ENCODE measurements around the gene TMA7. TPM values are rescaled to one million over a fixed set of nuclear protein-coding genes. Genes with fewer than 3 reads are reported as not detected.

The TMA7 gene
- total and polyA plus RNA-seq, 9 of the 15 experiments (the other 6 are each of a cell fraction or from before 2014, with no cell fraction given): 209 to 1,003 (median 486) TPM

DNA sequence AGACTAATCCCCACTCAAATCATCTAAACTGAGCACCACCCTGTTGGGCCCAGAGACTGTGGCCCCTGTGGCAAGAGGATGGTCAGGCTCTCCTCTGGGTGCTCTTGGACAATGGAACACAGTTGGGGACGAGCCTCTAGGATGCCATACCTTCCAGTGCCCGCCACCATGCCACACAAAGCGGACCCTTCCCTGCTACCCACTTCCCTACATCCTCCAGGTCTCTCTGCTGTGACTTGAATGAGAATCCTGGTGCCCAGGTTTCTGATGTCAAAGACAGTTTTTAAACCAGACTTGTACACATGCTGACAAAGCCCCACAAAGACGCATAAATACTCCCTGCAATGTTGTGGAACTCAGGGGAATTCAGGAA is 4.8 kb upstream of the TMA7 start:
- BruUV-seq (replicated peaks): no TSS peak
- Histone ChIP-seq H3K4me1 (replicated peaks in 1 of 2; ENCODE audit: control insufficient read depth in 2 of 2, insufficient read depth in 2 of 2, low read length in 2 of 2) (peaks cover 15 to 17% of the 10 kb centered on the region in 2 experiments; a peak in 4 of 5 replicates), H3K9me3 (replicated peaks; ENCODE audit: control insufficient read depth, insufficient read depth, low read depth, low read length) (no peaks in the 10 kb centered on the region), H3K27me3 (ENCODE audit: control insufficient read depth in 2 of 2, insufficient read depth in 2 of 2, low read length in 2 of 2) (no peaks in the 10 kb centered on the region), H3K27ac (ENCODE audit: extremely low read depth, low read depth, low read length) (no peak overlapping the region), H2AFZ (ENCODE audit: low read depth, low read length) (no peak overlapping the region), H3K4me2 (ENCODE audit: insufficient read depth, low read length) (no peak overlapping the region), H3K9ac (ENCODE audit: insufficient read depth in 1 of 2, low read depth in 2 of 2, low read length in 2 of 2) (no peak overlapping the region), H3K36me3 (ENCODE audit: control insufficient read depth, insufficient read depth, low read length) (peaks cover 32% of the 10 kb centered on the region; the same call in 2 of the 3 replicates), H4K20me1 (replicated peaks; ENCODE audit: control insufficient read depth, insufficient read depth, low read length) (no peaks in the 10 kb centered on the region), H3K4me3 (no peak overlapping the region), H3K9me1 (ENCODE audit: control insufficient read depth, insufficient read depth, low read length) (peaks cover 6% of the 10 kb centered on the region), H3K79me2 (ENCODE audit: control insufficient read depth, insufficient read depth, low read length) (peaks cover 16% of the 10 kb centered on the region)
- POLR2A ChIA-PET: interaction anchor here (0.7 to 2.3 kb wide), 4 partner anchors 11 to 523 kb away, joined by 4 to 21 read pairs (median 6); partner anchors contain the start of gene ATRIP
- no peak for ATAC-seq
- FAIRE-seq: no peak
- DNase-seq (ENCODE audit: extremely low read depth in 1 of 4, low spot score in 3 of 4): no peak
- in situ Hi-C loops (cut with MboI): loop anchor here (5.0 to 10.0 kb wide), 4 partner anchors 33 to 240 kb away; no protein-coding TSS in a partner anchor
- WGBS (ENCODE audit: insufficient coverage, low coverage, missing lambda C conversion rate): 100% methylated on average over 3 of the region's 4 CpGs
- CTCF ChIA-PET (ENCODE audit: low intra/inter-chr PET ratio): interaction anchor here (0.6 to 4.6 kb wide), 7 partner anchors 34 to 281 kb away, joined by 3 to 59 read pairs (median 4); no protein-coding TSS in a partner anchor
- TF ChIP-seq ZFX (CRISPR knock-in tag; IDR thresholded peaks at IDR 0.05) (no peak), CC2D1A (IDR thresholded peaks at IDR 0.05) (no peak), TEAD1 (CRISPR knock-in tag; IDR thresholded peaks at IDR 0.05) (no peak), KLF6 (CRISPR knock-in tag; IDR thresholded peaks at IDR 0.05; ENCODE audit: borderline replicate concordance) (no peak), FOSL1 (tag; conservative IDR thresholded peaks at IDR 0.05) (no peak), SIN3B (IDR thresholded peaks at IDR 0.05; ENCODE audit: low read depth) (no peak)
- TF ChIP-seq, protein P1, sequence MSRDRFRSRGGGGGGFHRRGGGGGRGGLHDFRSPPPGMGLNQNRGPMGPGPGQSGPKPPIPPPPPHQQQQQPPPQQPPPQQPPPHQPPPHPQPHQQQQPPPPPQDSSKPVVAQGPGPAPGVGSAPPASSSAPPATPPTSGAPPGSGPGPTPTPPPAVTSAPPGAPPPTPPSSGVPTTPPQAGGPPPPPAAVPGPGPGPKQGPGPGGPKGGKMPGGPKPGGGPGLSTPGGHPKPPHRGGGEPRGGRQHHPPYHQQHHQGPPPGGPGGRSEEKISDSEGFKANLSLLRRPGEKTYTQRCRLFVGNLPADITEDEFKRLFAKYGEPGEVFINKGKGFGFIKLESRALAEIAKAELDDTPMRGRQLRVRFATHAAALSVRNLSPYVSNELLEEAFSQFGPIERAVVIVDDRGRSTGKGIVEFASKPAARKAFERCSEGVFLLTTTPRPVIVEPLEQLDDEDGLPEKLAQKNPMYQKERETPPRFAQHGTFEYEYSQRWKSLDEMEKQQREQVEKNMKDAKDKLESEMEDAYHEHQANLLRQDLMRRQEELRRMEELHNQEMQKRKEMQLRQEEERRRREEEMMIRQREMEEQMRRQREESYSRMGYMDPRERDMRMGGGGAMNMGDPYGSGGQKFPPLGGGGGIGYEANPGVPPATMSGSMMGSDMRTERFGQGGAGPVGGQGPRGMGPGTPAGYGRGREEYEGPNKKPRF (IDR thresholded peaks at IDR 0.05; ENCODE audit: low read depth, low read length): no peak
- intact Hi-C loops (cut with micrococcal nuclease): no loop called here

Data from K562 (cell line).